ENCODE data around the gene ADGRB3.

The ADGRB3 gene

DNA sequence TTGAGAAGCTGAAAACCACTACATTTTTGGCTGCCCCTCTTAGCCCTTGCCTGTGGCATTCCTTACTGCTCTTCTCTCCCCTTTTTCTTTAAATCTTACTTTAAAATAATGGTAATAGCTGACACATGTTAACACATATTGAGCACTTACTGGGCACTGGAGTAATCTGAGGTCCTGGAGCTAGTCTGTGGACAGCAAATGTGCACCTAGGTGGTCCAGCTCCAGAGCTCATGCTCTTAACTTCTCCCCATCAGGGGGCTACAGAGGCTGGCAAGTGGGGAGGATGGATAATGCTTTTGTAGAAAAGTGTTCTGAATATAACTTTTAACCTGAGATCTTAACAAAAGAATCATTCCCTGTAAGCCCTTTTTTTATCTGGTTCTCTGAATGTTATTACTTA is 74.8 kb downstream of the ADGRB3 start:
- DNase-seq, result no peak

- DNase-seq, result no peak
Observed at GRCh38 chr6:68710496-68710895, 75.4 kb downstream of the ADGRB3 start.

DNA sequence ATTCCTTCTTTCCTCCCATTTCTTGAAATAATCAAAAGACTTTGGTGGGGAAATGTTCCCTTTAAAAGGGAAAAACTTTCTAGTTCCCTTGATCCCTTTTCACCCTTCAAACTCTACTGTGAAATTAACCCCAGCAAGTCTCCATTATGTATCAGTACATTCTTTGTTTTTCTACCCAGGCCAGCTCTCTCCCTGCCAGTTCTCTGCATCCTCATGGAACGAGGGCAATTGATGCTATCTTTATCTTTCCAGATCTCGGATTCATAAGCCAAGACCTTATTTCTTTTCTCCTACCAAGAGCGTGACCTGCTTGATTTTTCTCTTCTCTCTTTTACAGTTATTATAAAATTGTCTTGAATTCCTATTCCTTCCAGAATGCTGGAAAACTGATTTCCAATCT is 75.8 kb downstream of the ADGRB3 start:
- DNase-seq, result no peak

DNA sequence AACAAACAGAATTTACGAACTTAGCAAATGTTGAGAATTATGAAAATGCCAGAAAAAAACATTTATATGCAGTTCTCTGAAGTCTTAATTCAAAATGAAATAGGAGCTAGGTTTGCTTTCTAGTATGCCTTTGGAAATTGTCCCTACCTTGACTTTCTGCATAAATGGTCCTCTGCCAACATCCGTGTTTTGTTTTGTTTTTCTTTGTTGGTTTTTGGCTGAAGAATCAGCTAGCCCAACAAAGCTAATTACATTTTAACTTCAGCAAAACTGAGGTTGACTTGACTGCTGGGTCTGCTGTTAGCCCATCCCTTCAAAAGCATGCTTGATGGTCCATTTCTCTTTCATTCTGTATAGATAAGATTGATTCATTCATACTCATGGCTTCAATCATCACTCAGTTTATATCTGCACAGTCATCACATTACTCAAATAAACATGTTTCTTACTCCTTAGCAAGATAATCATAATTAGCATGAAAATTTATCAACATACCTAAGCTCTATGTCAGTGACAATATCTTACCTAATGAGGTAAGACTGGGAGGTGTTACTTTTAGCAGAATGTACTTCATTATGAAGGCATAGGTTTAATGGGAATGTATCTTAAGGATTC is 76.4 kb downstream of the ADGRB3 start:
- no peak for DNase-seq

DNA sequence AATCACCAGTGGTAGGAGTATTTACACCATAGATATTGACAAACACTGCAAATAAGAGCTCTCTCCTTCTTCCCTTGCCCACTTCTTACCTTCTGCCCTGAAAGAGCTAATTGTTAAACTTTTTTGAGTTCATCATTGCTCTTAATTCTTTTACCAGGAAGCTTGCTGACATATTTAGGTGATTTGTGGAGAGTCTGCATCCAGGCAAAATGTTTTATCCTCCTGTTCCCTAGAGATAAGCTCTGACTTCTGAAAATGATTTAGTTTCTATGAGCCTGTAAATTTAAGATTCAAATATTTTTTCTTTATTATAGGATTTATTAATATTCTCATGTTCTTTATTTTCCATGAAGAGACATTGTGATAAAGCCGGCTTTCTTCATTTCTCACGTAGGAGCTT is 81.5 kb downstream of the ADGRB3 start:
- no peak for DNase-seq

DNA sequence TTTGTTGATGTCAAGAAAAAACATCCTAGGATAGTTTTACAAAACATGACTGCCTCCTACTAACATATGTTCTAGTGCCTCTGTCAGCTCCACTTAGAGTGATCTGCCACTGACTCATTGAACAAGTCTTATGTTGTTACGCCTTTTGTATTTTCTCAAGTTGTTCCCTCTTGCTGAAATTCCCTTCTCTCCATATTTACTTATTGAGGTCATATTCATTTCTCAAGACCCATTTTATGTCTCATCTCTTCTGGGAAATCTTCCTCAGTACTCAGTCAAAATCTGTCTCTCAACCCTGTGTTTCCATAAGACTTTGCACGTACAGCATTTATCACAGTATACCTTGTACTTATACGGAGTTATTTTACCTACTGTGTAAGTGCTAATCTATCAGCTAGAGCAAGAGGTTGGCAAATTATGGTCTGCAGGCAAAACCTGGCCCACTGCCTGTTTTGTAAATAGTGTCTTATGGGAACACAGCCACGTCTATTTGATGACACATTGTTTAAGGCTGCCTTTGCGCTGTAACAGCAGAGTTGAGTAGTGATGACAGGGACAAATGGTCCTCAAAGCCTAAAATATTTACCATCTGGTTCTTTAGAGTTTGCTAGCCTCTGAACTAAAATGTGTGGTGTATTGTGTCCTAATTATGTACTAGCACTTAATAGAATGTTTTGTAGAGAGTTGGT is 83.4 kb downstream of the ADGRB3 start:
- DNase-seq, result no peak

DNA sequence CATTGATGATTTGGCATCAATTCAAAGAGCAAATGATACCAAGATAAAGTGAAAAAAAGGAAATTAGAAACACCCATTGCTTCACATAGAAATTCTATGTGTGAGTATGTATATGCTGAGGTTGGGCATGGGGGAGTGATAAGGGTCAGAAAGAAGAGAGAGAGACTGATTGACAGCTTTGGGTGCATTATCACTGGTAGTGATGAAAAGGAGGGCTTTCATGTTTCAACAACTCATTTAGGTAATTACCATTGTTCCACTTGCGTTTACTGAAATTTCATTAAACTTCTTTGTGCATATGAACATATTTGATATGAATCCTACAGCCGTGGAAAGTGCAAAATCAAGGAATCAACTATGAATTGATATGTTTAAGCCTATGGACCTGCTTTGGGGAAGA is 84.7 kb downstream of the ADGRB3 start:
- no peak for DNase-seq

- DNase-seq, result no peak
Observed at GRCh38 chr6:68722891-68723527, 87.9 kb downstream of the ADGRB3 start.

DNA sequence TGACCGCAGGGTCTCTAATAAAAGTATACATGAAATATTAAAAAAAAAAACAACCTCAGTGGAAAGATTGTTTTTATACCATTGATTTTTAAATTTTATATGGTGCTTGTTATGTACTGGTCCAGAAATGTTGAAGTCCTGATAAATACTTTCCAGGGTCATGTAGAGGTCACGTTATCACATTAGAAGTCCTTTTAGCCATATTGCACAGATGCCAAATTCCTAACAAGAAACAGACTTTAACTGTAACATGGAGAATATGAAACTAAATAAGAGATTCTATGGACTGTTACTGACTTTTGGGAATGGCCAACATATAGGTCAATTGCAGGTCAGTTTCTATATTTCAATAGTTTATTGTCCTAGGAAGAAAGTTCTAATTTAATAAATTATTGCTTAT is 89.0 kb downstream of the ADGRB3 start:
- no peak for DNase-seq

DNA sequence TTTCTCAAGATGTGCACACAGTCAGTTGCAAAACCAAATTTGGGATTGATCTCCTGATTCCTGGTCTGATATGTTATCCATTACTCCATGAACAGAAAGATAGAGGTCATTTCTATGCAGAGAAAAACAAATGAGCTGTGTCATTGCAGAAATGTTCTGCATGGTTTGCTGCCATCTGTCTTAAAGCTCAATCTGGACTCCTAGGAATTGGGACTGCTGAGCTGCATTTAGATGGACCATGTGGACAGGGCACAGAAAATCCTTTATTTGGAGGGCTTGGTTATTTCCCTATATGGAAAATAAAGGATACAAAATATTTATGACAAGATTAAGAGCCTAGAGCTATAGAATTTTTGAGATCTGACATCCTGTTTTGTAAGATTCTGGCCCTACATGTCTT is 91.3 kb downstream of the ADGRB3 start:
- DNase-seq, result no peak

- no peak for DNase-seq
Observed at GRCh38 chr6:68726992-68727391, 91.9 kb downstream of the ADGRB3 start.

DNA sequence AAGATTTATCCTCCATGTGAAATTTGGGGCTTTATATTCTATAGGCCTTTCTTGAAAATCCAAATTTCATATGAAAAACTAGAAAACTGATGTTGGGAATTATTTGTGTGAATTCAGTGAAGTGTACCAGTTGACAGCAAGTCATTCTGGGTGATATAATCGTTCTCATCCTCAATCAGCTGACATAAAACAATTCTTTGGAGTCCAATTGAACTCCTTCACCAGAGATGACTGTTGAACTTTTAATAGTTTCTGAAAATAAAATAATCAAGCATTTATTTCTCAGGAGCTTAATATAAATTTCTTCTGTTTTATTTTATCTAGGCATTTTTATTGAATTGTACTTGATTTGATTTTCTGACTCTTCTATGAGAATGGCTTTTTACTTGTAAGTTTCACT is 92.6 kb downstream of the ADGRB3 start:
- no peak for DNase-seq

- no peak for DNase-seq
Observed at GRCh38 chr6:68728159-68728979, 93.3 kb downstream of the ADGRB3 start.

- DNase-seq, result no peak
Observed at GRCh38 chr6:68729377-68729903, 94.4 kb downstream of the ADGRB3 start.

DNA sequence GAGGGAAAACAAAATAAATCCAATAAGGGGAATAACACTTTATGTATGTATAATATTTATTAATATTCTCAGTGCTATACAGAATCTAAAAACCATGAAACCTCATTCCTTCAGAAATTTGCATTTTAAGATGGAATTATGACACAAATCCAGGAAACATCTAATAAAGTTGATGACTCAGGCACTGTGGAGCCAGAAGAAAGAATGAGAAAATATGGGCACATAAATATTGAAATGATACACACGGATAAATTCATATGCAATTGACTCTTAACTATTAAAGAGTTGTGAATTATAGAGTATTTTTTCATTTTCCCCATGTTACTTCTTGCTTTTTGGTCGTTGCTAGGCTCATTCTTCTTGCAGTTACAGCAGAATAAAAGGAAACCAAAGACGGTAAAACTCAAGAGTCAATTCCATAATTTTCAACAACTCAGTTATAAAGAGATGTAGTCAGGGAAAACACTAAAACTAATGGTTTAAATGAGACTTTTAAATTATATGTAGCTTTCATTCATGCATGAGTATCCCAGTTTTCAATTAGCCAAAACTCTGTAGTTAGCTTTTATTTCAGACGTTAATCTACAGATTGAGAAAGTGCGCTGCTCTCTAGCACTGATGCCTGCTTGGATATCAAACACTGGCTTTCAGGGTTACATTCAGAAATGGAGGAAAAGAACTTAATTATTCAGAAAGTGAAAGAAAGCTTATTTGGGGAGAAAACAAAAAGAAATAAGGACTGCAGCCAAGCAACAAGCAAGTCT is 95.4 kb downstream of the ADGRB3 start:
- no peak for DNase-seq

GRCh38 chr6:68732423-68732822 is 97.3 kb downstream of the ADGRB3 start:
- DNase-seq, result no peak

DNA sequence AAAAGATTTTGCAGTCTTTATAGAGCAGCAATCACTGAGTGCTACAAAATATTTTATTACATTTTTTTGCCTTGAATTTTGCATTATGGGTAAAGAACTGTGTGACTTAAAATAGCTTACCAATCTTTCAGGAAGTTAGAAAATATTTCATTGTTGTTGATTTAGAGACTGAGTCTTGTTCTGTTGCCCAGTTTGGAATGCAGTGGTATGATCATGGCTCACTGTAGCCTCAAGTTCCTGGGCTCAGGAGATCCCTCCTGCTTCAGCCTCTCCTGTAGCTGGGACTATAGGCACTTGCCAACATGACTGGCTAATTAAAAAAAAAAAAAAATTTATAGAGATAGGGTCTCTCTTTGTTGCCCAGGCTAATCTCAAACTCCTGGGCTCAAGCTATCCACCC is 100.8 kb downstream of the ADGRB3 start:
- DNase-seq, result no peak

DNA sequence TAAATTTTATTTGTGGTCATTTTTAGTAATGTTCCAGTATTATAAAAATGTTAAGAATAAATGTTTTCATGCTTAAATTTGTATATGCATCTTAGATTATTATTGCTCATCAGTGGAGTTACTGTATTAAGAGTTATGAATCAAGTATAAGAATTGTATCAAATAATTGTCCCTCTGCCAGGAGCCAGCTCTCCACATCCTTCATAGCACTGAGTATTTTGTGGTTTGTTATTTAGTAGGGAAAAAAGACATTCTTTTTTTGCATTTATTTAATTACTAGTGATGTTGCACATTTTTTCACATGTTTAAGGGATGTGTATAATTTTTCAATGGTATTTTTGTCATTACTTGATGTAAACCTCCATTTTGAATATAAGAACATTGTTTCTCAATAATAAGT is 102.0 kb downstream of the ADGRB3 start:
- no peak for DNase-seq

- DNase-seq, result no peak
Observed at GRCh38 chr6:68738039-68738438, 103.0 kb downstream of the ADGRB3 start.

DNA sequence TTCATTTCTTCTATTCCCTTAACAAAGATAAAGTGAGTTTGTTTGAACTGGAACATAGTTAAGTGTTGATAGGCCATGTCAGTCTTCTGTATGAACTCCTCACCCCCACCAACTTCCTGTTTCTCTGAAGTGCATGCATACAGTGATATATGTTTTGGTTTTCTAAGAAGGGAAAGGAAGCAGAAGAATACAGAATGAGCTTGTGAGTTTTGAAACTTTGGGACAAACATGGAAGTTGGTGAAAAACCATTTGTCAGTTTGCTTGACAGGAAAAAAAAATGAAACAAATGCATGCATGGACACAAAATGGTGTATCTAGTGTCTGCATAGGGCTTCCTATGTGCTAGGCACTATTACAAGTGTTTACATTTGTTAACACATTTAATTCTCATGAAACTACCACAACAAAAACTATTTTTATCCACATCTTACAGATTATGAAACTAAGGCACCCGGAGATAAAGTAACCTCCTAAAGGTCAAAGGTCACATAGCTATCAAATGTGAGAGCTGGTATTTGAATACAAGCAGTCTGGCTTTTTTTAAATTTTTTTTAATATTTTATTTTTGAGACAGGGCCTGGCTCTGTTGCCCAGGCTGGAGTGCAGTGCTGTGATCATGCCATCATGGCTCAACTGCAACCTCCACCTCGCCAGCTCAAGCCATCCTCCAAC is 105.9 kb downstream of the ADGRB3 start:
- DNase-seq, result no peak

GRCh38 chr6:68741501-68742386 is 106.7 kb downstream of the ADGRB3 start:
- DNase-seq, result no peak
